ENCODE data around the gene PRR5. TPM values are rescaled to one million over a fixed set of nuclear protein-coding genes. Genes with fewer than 3 reads are reported as not detected.

PRR5 gene
- total RNA-seq, 1 donor from 2014 or later, result 63.6 TPM

GRCh38 chr22:44686873-44687600 is 15.0 kb upstream of the PRR5 start:
- H3K27ac Mint-ChIP-seq, result peak overlapping the region; percentile 80

GRCh38 chr22:44689173-44689572 is 12.8 kb upstream of the PRR5 start:
- DNase-seq (ENCODE audit: low spot score in 2 of 2, unreplicated experiment in 2 of 2), result no peak

More at GRCh38 chr22:44686873-44687600, 15.0 kb upstream of the PRR5 start:
- peaks cover 32% of the 10 kb centered on the region for H3K4me1 Mint-ChIP-seq
- H3K4me3 Mint-ChIP-seq, result no peak overlapping the region
- DNase-seq (ENCODE audit: low spot score in 2 of 2, unreplicated experiment in 2 of 2), result no peak
- TF ChIP-seq CTCF (IDR thresholded peaks at IDR 0.05; ENCODE audit: unreplicated experiment), result no peak
- H3K27me3 Mint-ChIP-seq (ENCODE audit: low read depth), result no peaks in the 10 kb centered on the region
- no peaks in the 10 kb centered on the region for H3K9me3 Mint-ChIP-seq
- H3K36me3 Mint-ChIP-seq, result no peaks in the 10 kb centered on the region

GRCh38 chr22:44689915-44690524 is 12.0 kb upstream of the PRR5 start:
- H3K27ac Mint-ChIP-seq, result no peak overlapping the region
- DNase-seq (ENCODE audit: low spot score in 2 of 2, unreplicated experiment in 2 of 2), result no peak
- peaks cover 16% of the 10 kb centered on the region for H3K4me1 Mint-ChIP-seq
- TF ChIP-seq CTCF (IDR thresholded peaks at IDR 0.05; ENCODE audit: unreplicated experiment), result no peak
- no peaks in the 10 kb centered on the region for H3K27me3 Mint-ChIP-seq (ENCODE audit: low read depth)
- H3K36me3 Mint-ChIP-seq, result no peaks in the 10 kb centered on the region
- H3K4me3 Mint-ChIP-seq, result no peak overlapping the region
- no peaks in the 10 kb centered on the region for H3K9me3 Mint-ChIP-seq

More at GRCh38 chr22:44689173-44689572, 12.8 kb upstream of the PRR5 start:
- Mint-ChIP-seq H3K27me3 (ENCODE audit: low read depth) (no peaks in the 10 kb centered on the region), H3K4me3 (no peak overlapping the region), H3K36me3 (no peaks in the 10 kb centered on the region), H3K27ac (no peak overlapping the region), H3K4me1 (peaks cover 24% of the 10 kb centered on the region), H3K9me3 (no peaks in the 10 kb centered on the region)
- no peak for TF ChIP-seq CTCF (IDR thresholded peaks at IDR 0.05; ENCODE audit: unreplicated experiment)

GRCh38 chr22:44691796-44692661 is 10.0 kb upstream of the PRR5 start:
- Mint-ChIP-seq H3K4me3 (no peak overlapping the region), H3K4me1 (peaks cover 5% of the 10 kb centered on the region), H3K27ac (no peak overlapping the region), H3K27me3 (ENCODE audit: low read depth) (no peaks in the 10 kb centered on the region), H3K36me3 (no peaks in the 10 kb centered on the region), H3K9me3 (no peaks in the 10 kb centered on the region)
- no peak for DNase-seq (ENCODE audit: low spot score in 2 of 2, unreplicated experiment in 2 of 2)
- TF ChIP-seq CTCF (IDR thresholded peaks at IDR 0.05; ENCODE audit: unreplicated experiment), result no peak

- no peaks in the 10 kb centered on the region for H3K27me3 Mint-ChIP-seq (ENCODE audit: low read depth)
- H3K27ac Mint-ChIP-seq, result no peak overlapping the region
- H3K4me3 Mint-ChIP-seq, result no peak overlapping the region
- no peak for DNase-seq (ENCODE audit: low spot score in 2 of 2, unreplicated experiment in 2 of 2)
- TF ChIP-seq CTCF (IDR thresholded peaks at IDR 0.05; ENCODE audit: unreplicated experiment), result no peak
- no peaks in the 10 kb centered on the region for H3K36me3 Mint-ChIP-seq
- no peaks in the 10 kb centered on the region for H3K9me3 Mint-ChIP-seq
- H3K4me1 Mint-ChIP-seq, result peaks cover under 1% of the 10 kb centered on the region
Observed at GRCh38 chr22:44692662-44693007, 9.4 kb upstream of the PRR5 start.
